SJCRH30 (cell line): ENCODE data around the gene CDHR5. TPM values are rescaled to one million over a fixed set of nuclear protein-coding genes. Genes with fewer than 3 reads are reported as not detected.

Experiments used
- DNase-seq, 2 experiments: peaks; one replicate each; pipeline ENCODE4 v3.0.0-alpha.2; 2015 to 2020
- H3K27ac ChIP-seq: fragments of 250-450 bp; sonication (Bioruptor Pico); 2 replicates; pipeline ENCODE4 v1.5.1; 2020; ENCODE audit warnings: mild to moderate bottlenecking, moderate library complexity
- H3K27me3 ChIP-seq: fragments of 250-450 bp; sonication (Bioruptor Pico); 2 replicates; pipeline ENCODE4 v1.5.1; 2020; ENCODE audit warnings: mild to moderate bottlenecking, moderate library complexity
- H3K36me3 ChIP-seq: fragments of 250-450 bp; sonication (Bioruptor Pico); 2 replicates; pipeline ENCODE4 v1.5.1; 2020; ENCODE audit warnings: mild to moderate bottlenecking, moderate library complexity
- H3K4me1 ChIP-seq: fragments of 250-450 bp; sonication (Bioruptor Pico); 2 replicates; pipeline ENCODE4 v1.5.1; 2020; ENCODE audit warnings: mild to moderate bottlenecking, moderate library complexity
- H3K4me3 ChIP-seq: fragments of 250-450 bp; sonication (Bioruptor Pico); 2 replicates; pipeline ENCODE4 v1.5.1; 2020; ENCODE audit warnings: mild to moderate bottlenecking, moderate library complexity
- H3K9me3 ChIP-seq: fragments of 250-450 bp; sonication (Bioruptor Pico); replicated peaks from 2 replicates; pipeline ENCODE4 v1.5.1; 2020; ENCODE audit warnings: mild to moderate bottlenecking, moderate library complexity
- total RNA-seq: library from RNA; depleted of rRNA; stranded (reverse); fragments of >200 nt; shearing (Covaris generic); gene quantifications from 2 replicates; pipeline ENCODE4 v1.2.3, GENCODE V29; 2014; rRNA removed

CDHR5 gene, protein sequence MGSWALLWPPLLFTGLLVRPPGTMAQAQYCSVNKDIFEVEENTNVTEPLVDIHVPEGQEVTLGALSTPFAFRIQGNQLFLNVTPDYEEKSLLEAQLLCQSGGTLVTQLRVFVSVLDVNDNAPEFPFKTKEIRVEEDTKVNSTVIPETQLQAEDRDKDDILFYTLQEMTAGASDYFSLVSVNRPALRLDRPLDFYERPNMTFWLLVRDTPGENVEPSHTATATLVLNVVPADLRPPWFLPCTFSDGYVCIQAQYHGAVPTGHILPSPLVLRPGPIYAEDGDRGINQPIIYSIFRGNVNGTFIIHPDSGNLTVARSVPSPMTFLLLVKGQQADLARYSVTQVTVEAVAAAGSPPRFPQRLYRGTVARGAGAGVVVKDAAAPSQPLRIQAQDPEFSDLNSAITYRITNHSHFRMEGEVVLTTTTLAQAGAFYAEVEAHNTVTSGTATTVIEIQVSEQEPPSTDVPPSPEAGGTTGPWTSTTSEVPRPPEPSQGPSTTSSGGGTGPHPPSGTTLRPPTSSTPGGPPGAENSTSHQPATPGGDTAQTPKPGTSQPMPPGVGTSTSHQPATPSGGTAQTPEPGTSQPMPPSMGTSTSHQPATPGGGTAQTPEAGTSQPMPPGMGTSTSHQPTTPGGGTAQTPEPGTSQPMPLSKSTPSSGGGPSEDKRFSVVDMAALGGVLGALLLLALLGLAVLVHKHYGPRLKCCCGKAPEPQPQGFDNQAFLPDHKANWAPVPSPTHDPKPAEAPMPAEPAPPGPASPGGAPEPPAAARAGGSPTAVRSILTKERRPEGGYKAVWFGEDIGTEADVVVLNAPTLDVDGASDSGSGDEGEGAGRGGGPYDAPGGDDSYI
- total RNA-seq, result not detected in 2 replicates

DNA sequence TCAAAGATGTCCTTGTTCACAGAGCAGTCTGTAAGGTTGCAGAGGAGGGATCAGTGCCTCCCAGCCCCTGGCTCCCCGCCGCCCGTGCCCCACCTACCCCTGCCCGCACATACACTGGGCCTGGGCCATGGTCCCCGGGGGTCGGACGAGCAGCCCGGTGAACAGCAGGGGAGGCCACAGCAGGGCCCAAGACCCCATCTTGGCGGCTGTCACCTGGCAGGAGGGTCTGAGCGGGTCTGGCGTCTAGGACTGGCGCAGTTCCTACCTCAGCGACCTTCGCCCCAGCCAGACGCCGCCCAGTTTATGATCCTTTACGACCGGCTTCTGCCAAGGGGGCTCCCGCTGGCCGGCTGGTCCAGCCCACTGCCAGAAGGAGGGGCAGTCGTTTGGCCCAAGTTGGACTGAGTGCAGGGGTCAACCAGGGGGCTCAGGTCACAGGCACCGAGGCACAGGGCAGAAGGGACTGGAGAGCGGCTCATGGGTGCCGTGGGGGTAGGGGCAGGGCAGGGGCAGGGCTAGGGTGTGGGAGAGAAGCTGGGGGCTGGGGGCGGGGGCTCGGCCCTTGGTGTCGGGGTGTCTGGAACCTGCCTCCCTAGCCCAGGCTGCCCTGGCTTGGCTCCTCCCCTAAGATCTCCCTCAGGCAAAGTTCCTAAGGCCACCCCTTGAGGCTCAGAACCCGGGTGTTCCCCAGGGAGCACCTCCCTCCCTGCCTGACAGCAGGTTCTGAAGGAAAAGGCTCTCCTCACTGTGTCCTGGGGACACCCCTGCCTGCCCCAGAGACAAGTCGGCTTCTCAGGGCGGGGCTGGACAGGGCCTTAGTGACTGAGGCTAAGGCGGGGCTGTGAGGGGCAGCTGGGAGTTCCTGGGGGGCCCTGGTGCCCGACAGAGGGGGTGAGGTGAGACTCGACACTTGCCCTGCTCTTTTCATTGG lies at the start of gene CDHR5:
CDHR5 (minus strand) TSS at position 251 of the 931 bp plus-strand sequence; CDS start at position 198, 53 bp downstream.
- H3K4me1 ChIP-seq, result peaks cover 17% of the 10 kb centered on the region
- H3K4me3 ChIP-seq, result no peak within 1 kb of the TSS
- peak in 1 of 2 experiments; percentile 35 for DNase-seq
- H3K27me3 ChIP-seq, result no peaks in the 10 kb centered on the region
- H3K9me3 ChIP-seq, result no peaks in the 10 kb centered on the region
- no peaks in the 10 kb centered on the region for H3K36me3 ChIP-seq
- no peak within 1 kb of the TSS for H3K27ac ChIP-seq

DNA sequence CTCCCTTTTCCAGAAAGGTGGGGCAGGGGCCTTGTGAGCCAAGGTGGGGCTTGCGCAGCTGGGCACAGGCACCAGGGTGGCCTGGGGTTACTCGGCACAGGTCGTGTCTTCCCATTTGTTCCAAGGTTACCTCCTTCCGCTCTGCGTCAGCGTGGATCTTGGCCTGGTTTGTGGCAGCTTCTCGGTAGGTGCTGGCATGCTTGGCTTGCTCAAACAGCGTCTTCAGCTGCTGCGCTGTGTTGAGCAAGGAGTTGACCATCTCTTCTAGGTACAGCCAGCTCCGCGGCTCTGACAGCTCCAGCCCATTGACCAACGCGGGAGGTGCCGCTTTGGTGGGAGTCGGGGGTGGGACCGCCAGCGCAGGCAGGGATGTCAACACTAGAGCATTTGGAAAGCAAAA lies 49.7 kb upstream of the CDHR5 start:
- H3K27ac ChIP-seq, result no peak overlapping the region
- no peaks in the 10 kb centered on the region for H3K27me3 ChIP-seq
- H3K4me3 ChIP-seq, result no peak overlapping the region
- DNase-seq, result no peak
- H3K9me3 ChIP-seq, result no peaks in the 10 kb centered on the region
- peaks cover 33% of the 10 kb centered on the region for H3K36me3 ChIP-seq
- no peaks in the 10 kb centered on the region for H3K4me1 ChIP-seq

DNA sequence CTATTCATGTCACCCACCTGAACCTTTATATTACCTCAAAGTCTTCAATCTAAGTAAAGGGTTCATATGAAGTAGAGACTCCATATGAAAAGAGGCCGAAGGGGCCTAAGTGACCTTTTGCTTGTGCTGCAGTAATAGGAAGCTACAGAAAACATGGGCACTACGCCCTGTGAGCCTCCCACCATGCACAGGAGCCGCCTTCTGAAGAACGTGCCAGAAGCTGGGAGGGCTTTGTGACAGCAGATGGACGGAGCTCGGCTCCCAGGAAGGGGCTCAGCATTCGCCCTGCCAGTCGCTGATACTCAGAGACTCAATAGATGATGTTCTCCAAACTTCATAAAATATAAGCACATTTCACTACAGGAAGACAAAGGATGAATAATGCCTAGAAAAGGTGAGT lies 49.1 kb upstream of the CDHR5 start:
- Histone ChIP-seq H3K9me3 (no peaks in the 10 kb centered on the region), H3K4me1 (no peaks in the 10 kb centered on the region), H3K36me3 (peaks cover 33% of the 10 kb centered on the region), H3K27ac (no peak overlapping the region), H3K4me3 (no peak overlapping the region), H3K27me3 (no peaks in the 10 kb centered on the region)
- no peak for DNase-seq

DNA sequence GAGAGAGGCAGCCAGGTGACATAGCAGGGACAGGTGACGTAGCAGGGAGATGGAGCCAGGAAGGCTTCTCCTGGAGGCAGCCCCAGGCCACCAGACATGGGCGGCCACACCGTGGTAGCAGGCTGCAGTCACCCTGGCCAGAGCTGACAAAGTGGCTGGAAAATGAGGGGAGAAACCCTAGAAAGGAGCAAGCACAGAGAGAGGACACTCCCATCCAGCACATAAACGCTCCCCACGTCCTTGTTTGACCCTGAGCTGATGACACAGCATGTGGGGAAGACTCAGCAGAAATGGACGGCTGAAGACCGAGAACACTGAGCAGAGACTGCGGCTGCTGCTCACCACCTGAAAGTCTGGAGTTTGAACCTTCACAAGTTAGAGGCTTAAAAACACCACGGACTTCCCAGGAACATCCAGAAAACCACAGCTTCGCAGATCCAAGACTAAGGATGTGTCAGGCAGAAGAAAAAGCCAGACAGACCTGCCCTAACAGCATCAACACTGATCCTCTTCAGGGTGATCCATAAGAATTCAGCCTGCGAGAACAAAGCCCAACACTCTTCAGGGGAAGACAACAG lies 41.0 kb upstream of the CDHR5 start:
- Histone ChIP-seq H3K4me3 (peak overlapping the region; percentile 0; the same call in 1 of the 2 replicates), H3K27ac (peak overlapping the region; percentile 96), H3K36me3 (peaks cover 18% of the 10 kb centered on the region), H3K27me3 (no peaks in the 10 kb centered on the region), H3K9me3 (no peaks in the 10 kb centered on the region), H3K4me1 (peaks cover 19% of the 10 kb centered on the region)
- DNase-seq, result no peak

DNA sequence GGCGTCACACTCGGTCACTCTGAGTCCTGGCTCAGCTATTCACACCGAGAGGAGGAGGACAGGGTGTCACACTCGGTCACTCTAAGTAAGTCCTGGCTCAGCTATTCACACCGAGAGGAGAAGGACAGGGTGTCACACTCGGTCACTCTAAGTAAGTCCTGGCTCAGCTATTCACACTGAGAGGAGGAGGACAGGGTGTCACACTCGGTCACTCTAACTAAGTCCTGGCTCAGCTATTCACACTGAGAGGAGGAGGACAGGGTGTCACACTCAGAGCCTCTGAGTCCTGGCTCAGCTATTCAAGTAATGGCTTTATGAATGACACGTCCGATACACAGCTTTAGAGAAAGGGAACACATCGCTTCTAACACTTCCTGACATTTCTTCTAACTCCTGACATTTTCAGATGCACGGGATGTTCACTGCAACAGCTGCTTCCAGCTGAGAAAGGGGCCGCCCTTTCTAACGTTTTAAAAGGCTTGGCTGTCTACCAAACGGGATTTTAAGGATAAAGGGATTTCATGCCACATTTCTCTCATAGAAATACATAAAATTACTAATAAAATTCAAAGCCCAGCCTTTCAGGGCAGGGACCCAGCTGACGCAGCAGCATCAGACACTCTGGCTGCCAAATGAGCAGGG lies 40.4 kb upstream of the CDHR5 start:
- H3K9me3 ChIP-seq, result no peaks in the 10 kb centered on the region
- peak; percentile 91 to 98 for DNase-seq
- peaks cover 19% of the 10 kb centered on the region for H3K4me1 ChIP-seq
- no peak overlapping the region for H3K4me3 ChIP-seq
- peak overlapping the region; percentile 96 for H3K27ac ChIP-seq
- H3K27me3 ChIP-seq, result no peaks in the 10 kb centered on the region
- peaks cover 16% of the 10 kb centered on the region for H3K36me3 ChIP-seq

DNA sequence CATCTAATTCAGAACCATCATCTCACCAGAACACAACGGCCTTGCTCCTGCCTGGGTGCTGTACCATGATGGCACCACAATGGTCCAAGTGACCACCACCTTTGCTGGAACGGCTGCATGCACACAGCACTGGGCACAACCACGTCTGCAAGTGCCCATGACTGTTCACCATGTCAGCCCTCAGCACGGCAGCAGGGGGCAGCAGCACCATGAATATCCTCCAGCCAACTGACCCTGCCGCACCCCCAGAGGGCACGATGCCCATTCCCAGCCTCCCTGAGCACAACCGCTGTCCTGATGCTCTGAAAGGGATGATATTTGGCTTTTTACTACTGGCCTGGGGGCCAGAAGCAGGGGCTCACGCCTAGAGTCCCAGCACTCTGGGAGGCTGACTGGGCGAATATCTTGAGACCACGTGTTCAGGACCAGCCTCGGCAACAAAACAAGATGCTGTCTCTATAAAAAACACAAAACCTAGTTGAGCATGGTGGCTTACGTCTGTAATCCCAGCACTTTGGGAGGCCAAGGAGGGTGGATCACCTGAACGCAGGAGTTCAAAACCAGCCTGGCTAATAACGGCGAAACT lies 38.0 kb upstream of the CDHR5 start:
- no peaks in the 10 kb centered on the region for H3K9me3 ChIP-seq
- peaks cover 19% of the 10 kb centered on the region for H3K36me3 ChIP-seq
- peak; percentile 71 to 75 for DNase-seq
- H3K4me1 ChIP-seq, result peaks cover 13% of the 10 kb centered on the region
- H3K27me3 ChIP-seq, result no peaks in the 10 kb centered on the region
- H3K27ac ChIP-seq, result no peak overlapping the region
- no peak overlapping the region for H3K4me3 ChIP-seq

DNA sequence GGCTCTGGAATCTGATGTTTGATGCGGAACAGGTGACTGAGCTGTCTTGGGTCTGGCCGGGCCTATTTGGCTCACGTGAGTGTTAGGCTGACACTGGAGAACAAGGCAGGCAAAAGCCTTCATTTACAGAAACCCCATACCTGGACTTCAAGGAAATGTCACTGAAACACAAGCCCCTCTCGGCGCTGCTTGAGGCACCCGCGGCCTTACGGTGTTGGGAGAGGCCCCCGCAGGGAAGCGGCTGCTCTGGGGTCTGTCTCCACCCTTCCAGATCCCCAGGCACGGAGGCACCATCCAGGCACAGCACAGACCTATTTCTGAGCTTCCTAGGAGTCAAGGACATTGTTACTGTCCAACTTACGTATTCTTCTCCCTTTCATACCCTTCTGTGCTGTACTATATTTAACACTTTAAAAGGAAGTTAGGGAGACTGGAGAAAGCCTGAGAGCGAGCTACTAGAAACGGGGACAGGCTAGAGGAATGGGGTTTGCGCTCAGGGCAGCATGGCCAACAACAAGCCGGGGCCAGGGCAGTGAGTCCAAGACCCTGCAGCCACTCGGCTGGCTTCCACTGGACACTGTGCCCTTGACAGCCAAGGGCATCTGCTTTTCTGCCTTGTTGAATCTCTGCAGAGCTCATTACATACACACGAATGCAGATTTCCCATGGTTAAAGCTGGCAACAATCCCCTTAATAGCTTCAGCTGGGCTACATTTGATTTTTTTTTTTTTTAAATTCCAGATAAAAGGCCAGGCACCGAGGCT lies 36.1 kb upstream of the CDHR5 start:
- Histone ChIP-seq H3K9me3 (no peaks in the 10 kb centered on the region), H3K27ac (no peak overlapping the region), H3K4me3 (no peak overlapping the region), H3K36me3 (peaks cover 14% of the 10 kb centered on the region; the same call in 1 of the 2 replicates), H3K27me3 (no peaks in the 10 kb centered on the region), H3K4me1 (peaks cover 4% of the 10 kb centered on the region)
- no peak for DNase-seq

DNA sequence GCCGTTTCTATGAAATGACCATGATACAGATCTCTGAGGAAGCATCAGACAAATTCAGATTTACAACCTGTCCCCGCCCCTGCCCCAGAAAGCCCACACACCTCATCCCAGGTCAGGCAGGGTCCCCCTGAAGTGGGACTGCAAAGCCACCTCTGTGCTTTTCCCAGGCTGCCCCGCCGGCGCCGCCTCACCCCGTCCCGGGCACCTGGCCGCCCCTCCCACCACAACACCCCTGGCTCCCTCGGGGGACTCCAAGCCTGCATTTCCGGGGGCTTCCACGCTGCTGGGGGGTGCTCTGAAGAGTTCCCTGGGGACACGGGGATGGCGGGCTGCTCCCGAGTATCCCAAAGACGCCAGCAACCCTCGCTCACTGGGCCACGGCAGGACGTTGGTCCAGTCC lies 35.5 kb upstream of the CDHR5 start:
- Histone ChIP-seq H3K27ac (no peak overlapping the region), H3K4me3 (no peak overlapping the region), H3K36me3 (peaks cover 14% of the 10 kb centered on the region; the same call in 1 of the 2 replicates), H3K9me3 (no peaks in the 10 kb centered on the region), H3K4me1 (no peaks in the 10 kb centered on the region), H3K27me3 (no peaks in the 10 kb centered on the region)
- no peak for DNase-seq

DNA sequence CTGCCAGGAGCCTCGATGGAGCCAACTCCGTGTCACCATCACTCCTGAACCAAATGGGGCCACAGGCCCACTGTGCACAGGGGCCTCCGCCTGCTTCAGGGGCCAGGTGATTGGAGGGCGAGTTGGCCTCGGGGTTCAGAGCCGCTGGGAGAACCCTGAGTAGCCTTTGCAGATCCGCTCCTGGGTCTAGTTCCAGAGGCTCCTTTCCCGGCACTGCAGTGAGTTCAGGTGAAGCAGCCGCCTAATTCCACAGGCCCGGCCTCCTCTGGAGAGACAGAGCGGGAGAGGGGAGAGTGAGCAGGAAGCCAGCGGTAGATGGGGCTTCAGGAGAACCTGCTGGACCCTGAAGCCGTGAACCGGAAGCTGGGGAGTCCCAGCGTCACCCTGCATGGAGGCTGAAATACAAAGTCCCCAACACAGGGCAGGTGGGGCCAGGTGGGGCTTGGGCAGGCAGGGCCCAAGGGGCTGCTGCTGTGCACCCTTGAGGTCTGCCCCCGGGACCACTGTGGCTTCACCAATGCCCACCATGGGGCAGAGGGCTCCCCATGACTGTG lies 34.9 kb upstream of the CDHR5 start:
- Histone ChIP-seq H3K27ac (no peak overlapping the region), H3K27me3 (no peaks in the 10 kb centered on the region), H3K4me1 (no peaks in the 10 kb centered on the region), H3K4me3 (no peak overlapping the region), H3K9me3 (no peaks in the 10 kb centered on the region), H3K36me3 (peaks cover 14% of the 10 kb centered on the region; the same call in 1 of the 2 replicates)
- DNase-seq, result no peak

DNA sequence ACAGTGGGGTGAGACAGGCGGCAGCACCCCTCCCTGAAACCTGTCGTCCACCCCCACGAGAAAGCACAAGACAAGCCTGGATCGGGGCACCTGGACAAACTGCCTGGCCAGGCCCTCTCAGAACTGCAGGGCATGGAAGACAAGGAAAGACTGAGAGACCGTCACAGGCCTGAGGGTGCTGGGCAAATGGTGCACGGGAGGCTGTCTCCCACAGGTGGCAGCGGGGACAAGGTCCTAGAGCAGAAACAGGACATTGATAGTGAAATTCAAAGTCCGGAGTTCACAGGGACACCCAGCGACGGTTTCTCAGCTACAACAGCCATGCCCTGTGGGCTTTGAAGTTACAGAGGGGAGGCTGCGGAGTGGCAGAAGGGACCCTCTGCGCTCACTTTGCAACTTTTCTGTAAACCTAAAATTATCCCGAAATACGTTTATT lies 33.0 kb upstream of the CDHR5 start:
- Histone ChIP-seq H3K27me3 (no peaks in the 10 kb centered on the region), H3K4me1 (no peaks in the 10 kb centered on the region), H3K9me3 (no peaks in the 10 kb centered on the region), H3K27ac (no peak overlapping the region), H3K36me3 (peaks cover 4% of the 10 kb centered on the region; the same call in 1 of the 2 replicates), H3K4me3 (no peak overlapping the region)
- DNase-seq, result no peak

DNA sequence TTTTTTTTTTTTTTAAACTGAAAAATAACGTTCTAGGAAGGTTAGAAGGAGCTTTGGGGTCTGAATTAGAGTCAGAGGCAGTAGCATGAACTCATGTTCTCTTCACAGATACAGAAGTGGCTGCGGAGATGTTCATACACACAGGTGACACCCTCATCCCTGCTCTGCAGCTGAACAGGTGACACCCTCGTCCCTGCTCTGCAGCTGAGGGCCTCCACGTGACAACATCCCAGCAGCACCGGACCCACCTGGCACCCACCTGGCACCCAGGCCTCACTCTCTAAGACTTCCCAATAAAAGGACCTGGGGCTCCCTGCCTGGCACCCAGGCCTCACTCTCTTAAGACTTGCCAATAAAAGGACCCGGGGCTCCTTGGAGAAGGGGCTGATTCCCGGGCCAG lies 32.1 kb upstream of the CDHR5 start:
- Histone ChIP-seq H3K4me3 (no peak overlapping the region), H3K27ac (no peak overlapping the region)
- no peak for DNase-seq

DNA sequence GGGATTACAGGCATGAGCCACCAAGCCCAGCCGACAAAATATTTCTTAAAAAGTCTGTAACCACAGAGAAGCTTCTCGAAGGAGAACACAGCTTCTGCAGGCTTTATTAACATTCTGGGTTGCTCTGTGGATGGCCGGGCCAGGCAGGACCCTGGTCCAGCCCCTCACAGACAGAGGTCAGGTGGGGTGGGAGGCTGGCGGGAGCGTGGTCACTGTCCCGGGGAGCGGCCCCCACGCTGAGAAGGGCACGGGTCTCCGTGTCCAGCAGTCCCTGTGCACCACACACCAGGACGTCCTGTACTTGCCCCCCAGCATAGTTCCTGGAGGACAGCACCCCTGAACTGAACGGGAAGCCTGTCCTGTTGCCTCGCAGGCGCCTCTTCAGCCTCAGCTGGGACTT lies 31.7 kb upstream of the CDHR5 start:
- Histone ChIP-seq H3K4me3 (no peak overlapping the region), H3K36me3 (peaks cover 4% of the 10 kb centered on the region; the same call in 1 of the 2 replicates), H3K27me3 (no peaks in the 10 kb centered on the region), H3K27ac (no peak overlapping the region), H3K4me1 (no peaks in the 10 kb centered on the region), H3K9me3 (no peaks in the 10 kb centered on the region)
- no peak for DNase-seq

More for the DNA sequence above, 32.1 kb upstream of the CDHR5 start:
- no peaks in the 10 kb centered on the region for H3K27me3 ChIP-seq
- H3K36me3 ChIP-seq, result peaks cover 4% of the 10 kb centered on the region; the same call in 1 of the 2 replicates
- H3K4me1 ChIP-seq, result no peaks in the 10 kb centered on the region
- H3K9me3 ChIP-seq, result no peaks in the 10 kb centered on the region
